HG02870 (cell line): ENCODE data around the gene MX1.

Experiments
- ATAC-seq: cut with Tn5 transposase; IDR thresholded peaks from one replicate; pipeline ENCODE4 v1.9.1; 2021; ENCODE audit warnings: mild to moderate bottlenecking, moderate library complexity; ENCODE audit not compliant: unreplicated experiment

MX1 gene, protein sequence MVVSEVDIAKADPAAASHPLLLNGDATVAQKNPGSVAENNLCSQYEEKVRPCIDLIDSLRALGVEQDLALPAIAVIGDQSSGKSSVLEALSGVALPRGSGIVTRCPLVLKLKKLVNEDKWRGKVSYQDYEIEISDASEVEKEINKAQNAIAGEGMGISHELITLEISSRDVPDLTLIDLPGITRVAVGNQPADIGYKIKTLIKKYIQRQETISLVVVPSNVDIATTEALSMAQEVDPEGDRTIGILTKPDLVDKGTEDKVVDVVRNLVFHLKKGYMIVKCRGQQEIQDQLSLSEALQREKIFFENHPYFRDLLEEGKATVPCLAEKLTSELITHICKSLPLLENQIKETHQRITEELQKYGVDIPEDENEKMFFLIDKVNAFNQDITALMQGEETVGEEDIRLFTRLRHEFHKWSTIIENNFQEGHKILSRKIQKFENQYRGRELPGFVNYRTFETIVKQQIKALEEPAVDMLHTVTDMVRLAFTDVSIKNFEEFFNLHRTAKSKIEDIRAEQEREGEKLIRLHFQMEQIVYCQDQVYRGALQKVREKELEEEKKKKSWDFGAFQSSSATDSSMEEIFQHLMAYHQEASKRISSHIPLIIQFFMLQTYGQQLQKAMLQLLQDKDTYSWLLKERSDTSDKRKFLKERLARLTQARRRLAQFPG

DNA sequence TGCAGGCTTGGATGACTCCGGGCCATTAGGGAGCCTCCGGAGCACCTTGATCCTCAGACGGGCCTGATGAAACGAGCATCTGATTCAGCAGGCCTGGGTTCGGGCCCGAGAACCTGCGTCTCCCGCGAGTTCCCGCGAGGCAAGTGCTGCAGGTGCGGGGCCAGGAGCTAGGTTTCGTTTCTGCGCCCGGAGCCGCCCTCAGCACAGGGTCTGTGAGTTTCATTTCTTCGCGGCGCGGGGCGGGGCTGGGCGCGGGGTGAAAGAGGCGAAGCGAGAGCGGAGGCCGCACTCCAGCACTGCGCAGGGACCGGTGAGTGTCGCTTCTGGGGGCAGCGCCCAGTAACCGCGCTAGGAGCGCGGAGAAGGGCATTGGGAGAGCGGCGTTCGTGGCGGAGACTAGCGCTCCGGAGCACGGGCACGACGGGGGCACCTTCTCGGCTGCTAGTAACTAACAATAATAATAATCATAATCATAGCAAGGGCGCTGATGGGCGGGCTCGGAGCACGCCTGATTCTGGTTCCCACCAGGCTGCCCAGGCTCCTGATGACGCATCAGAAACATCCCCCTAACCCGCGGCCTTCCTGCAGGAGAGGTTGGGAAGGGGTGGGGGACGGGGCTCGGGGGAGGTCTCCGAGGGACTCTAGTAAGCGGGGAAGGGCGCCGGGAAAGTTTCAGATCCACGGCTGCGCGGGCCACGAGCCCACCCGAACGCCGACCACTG lies at the start of gene MX1:
TSS of gene MX1 (plus strand) at position 286 of the 722 bp plus-strand sequence. CDS start 5,832 bp downstream, outside the sequence.
- ATAC-seq, result peak; percentile 87

DNA sequence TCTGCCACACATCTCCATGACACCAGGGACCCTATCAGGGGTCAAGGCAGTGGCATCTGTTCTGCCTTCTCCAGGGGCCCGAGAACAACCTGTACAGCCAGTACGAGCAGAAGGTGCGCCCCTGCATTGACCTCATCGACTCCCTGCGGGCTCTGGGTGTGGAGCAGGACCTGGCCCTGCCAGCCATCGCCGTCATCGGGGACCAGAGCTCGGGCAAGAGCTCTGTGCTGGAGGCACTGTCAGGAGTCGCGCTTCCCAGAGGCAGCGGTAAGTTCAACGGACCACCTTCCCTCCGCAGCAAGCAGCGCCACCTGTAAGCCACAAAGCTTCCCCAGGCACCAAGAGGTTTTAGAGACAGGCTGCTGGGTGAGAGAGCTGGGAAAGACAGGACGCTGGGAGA lies 48.3 kb upstream of the MX1 start:
- ATAC-seq, result no peak

DNA sequence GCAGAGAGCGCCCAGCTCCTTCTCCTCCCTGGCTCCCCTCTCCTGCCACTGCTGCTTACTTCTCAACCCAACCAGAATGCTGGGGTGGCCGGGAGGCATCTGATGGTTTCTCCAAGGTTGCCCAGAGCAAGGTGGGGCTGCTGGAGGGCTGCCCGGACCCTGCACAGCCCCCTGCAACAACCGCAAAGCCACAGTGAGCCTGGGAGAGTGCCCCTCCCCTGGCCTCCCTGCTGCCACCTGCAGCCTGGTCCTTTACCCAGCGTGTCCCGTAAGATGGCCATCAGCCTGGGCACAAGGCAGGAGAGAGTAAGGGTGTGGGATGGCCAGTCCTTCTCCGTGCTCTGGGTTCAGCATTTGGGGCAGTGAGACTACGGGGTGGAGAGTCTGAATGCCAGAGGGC lies 47.2 kb upstream of the MX1 start:
- no peak for ATAC-seq

DNA sequence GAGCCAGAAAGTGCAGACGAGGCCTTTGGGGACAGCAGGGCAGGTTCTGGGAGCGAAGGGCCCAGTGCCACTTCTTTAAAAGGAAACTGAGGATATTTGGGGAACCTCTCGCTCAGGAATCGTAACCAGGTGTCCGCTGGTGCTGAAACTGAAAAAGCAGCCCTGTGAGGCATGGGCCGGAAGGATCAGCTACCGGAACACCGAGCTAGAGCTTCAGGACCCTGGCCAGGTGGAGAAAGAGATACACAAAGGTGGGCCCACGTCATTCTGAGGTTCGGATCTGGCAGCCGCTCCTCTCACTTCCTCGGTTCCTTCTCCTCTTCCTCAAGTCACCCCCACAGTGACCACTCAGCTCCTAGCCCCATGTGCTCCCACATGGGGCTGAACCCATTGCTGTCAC lies 46.1 kb upstream of the MX1 start:
- ATAC-seq, result no peak

DNA sequence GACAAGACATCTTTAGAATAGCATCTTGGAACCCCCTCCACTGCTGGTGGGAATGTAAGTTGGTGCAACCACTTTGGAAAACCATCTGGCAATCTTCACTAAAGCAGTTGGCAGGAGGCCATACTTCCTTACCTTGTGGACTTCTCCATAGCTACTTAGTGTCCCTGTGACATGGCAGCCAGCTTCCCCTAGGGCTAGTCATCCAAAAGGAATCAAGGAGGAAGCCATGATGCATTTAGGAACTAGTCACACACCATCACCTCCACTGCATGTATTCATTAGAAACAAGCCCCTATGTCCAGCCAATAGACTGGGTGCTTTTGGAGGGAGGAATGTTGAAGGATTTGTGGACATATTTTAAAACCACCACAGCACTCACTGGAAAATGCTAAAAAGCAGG lies 44.3 kb upstream of the MX1 start:
- no peak for ATAC-seq

DNA sequence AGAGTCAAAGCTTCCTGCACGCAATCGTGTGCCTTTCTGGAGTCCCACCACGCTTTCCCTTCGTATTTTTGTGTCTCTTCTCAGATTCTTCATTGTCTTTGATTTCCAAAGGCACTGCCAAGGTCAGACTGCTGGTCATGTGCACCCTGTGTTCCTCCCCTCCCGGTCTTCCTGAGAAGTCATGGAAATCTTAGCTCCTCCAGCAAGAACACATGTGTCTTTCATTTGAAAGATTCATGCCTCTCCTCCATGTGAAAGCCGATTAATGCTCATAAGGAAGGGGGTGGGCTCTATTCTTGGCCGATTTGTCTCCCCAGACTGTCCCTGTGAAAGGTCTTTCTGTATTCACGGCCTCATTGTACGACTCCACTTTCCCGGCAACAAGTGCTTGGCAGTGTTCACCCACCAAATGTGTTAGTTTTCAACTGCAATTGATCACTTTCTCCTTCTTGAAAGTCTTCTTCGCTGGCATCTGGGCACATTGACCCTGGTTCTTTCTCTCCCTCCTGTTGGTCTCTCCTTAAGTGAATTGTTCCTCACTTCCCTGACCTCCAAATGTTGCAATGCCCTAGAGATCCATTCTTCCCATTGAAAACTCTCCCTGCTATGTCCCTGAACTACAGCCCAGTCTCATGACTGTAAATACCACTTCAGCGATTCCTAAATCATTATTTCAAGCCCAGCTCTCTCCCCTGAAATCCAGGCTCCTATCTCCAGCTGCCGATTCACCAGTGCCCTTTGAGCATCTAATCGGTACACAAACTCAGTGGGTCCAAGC lies 38.8 kb upstream of the MX1 start:
- ATAC-seq, result no peak

DNA sequence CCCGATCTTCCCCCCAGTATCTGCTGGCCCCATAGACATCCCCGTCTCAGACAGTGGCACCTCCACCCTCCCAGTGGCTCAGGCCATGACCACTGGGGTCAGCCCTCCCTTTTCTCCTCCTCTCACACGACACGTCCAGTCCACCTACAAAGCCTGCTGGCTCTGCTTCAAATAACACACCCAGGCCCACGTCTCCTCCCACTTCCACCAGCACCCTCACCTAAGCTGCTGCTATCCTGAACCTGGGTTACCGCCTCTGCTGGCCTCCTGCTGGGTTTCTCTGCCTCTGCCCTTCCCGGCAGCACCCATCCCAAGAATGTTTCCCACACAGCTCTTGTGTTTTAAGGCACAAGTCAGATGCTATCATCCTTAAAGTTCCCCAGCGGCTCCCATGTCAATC lies 38.2 kb upstream of the MX1 start:
- no peak for ATAC-seq

DNA sequence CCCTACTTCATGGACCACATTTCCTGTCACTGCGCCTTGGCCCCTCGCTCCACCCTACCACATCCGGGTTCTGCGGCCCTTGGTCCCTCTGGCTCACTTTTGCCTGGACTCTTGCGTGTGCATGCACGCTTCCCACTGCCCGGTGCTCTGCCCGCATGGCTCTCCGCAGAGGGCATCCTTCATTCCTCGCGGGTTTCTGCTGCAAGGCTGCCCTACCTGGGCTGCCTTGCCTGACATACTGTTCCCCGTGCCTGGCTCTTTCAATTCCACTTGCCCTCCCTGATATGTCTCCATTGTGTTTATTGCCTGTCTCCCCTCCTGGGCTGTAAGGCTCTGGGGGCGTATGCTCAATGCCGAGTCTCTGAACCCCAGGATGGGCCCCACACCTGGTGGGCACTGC lies 37.8 kb upstream of the MX1 start:
- ATAC-seq, result no peak

DNA sequence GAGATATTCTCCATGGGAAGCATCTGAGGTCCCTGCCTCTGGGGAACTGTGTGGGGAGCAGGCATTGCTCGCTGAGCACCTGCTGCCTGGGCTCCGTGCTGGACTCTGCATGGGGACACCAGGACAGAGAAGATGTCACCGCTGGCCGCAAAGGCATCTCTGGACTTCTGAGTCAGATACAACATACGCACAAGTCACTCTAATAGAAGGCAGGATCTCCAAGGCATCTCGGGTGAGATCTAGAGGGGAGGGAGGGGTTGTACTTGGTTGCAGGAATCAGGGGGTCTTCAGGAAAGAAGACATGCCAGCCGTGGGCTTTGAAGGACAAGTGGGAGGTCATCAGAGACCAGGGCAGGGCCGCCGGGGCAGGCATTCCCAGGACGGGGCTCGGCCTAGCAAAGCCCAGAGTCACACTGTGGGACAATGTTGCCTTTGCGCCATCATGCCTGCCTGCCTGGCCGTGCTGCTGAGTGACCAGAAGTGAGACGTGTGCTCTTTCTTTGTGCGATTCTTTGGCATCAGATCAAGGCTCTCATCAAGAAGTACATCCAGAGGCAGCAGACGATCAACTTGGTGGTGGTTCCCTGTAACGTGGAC lies 35.9 kb upstream of the MX1 start:
- no peak for ATAC-seq

DNA sequence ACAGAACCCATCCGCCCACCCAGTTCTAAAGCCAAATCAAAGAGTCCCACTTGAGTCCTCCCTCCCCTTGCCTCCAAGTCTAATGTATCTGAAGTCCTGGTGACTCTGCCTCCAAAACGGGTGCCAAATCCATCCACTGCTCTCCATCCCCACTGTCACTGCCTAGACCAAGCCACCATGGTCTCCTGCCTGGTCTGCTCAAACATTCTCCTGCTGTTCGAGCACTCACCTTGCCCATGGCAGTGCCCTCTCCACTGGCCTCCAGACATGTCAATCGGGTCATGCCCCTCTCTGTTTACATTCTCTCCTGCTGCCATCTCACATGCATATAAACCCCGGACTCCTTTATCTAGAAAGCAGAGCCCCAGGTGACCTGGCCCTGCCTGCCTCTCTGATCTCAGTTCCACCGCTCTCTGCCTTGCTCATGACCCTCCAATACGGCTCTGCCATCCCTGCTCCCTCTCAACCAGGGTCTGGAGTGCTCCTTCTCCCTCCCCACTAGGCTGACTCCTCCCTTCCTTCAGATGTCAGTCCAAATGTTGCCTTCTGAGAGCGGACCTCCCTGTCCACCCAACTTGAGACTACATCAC lies 32.1 kb upstream of the MX1 start:
- no peak for ATAC-seq

DNA sequence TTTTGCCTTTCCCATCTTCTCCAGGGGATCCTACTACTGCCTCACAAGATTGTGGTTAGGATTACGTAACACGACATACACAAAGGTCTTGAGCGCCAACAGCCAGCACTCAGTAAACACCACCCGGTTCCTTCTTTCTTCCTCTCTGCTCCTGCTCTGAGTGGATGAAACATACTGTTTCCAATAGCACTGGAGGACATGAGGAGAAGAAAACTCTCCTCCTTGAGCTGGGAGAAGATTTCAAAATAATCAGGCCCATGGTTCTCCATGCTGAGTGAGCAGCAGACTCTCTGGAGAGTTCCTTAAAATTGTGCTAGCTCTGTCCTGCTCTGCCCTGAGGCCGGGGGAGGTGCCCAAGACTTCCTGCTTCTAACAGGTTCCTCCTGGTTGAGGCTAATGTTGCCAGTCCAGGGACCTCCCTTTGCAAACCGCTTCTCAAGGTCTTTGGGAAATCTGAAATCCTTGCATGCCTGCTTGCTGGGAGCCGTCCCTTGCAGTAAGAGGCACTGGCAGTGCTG lies 29.4 kb upstream of the MX1 start:
- ATAC-seq, result no peak

DNA sequence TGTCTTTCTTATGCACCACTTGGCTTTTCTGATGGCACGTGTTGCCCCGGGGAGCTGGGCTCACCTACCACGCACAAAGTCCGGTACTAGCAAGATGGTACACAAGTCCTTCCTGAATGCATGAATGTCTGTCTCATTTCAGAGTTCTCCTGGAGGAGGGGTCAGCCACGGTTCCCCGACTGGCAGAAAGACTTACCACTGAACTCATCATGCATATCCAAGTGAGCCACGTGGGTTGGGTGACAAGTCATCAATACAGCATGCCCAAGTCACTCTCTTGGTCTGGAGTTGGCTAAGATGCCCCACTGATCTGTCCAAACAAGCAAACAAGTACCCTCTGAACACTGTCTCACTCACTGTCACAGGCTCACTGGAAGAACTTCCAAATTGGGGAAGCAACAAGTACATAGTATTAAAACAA lies 28.6 kb upstream of the MX1 start:
- no peak for ATAC-seq

DNA sequence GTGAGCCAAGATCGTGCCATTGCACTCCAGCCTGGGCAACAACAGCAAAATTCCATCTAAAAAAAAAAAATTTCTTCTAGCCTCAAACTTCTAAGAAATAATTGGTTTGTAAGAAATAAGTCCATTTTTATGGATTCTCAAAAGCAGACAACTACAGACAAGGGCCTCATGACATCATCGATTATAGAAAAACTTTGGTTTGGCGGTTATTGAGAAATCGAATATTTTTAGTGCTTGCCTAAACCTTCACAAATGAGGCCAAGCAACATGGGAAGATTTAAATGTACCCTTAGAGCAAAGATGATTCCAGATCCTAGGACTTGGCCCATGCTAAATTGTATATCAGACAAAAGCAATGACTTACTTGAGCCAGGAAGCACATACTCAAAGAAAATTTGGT lies 27.8 kb upstream of the MX1 start:
- no peak for ATAC-seq

DNA sequence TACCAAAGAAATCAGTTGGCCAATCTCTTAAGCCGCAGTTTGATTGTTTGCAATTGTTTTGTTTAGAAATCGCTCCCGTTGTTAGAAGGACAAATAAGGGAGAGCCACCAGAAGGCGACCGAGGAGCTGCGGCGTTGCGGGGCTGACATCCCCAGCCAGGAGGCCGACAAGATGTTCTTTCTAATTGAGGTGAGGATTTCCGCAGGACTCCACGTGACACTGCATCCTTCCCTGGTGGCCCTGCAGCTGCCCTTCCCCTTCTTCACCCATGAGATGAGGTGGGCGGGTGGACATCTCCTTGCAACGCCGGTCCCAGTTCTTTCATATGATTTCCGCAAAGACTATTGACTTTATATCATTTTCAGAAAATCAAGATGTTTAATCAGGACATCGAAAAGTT lies 27.2 kb upstream of the MX1 start:
- no peak for ATAC-seq

DNA sequence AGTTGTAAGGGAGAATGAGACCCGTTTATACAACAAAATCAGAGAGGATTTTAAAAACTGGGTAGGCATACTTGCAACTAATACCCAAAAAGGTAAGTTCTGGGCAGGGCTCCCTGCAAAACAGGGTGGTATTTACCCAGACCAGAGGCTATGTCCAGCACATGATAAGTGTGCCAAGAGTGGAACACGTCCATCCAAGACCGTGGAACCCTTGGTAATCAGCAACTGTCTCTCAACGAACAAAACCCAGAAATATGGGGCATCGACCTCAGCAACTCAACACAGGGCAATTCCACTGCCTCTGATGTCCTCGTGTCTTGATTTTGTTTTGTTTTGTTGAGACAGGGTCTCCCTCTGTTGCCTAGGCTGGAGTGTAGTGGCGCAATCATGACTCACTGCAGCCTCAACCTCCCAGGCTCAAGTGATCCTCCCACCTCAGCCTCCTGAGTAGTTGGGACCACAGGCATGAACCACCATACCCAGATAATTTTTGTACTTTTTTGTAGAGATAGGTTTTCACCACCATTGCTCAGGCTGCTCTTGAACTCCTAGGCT lies 26.7 kb upstream of the MX1 start:
- ATAC-seq, result no peak

DNA sequence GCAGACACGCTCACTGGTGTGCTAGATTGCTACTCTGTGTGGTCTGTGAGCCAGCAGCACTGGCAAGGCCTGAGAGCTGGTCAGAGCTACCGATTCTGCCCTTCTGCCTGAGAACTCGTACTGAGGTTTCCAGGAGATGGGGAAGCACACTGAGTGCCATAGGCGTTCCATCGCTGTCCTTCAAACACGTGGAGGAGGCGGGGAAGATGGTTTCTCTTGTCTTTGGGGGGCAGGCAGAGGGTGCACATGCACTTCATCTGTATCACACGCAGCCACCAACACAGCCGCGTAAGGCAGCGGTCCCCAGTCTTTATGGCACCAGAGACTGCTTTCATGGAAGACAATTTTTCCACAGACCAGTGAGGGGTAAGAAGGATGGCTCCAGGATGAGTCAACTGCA lies 23.8 kb upstream of the MX1 start:
- no peak for ATAC-seq

DNA sequence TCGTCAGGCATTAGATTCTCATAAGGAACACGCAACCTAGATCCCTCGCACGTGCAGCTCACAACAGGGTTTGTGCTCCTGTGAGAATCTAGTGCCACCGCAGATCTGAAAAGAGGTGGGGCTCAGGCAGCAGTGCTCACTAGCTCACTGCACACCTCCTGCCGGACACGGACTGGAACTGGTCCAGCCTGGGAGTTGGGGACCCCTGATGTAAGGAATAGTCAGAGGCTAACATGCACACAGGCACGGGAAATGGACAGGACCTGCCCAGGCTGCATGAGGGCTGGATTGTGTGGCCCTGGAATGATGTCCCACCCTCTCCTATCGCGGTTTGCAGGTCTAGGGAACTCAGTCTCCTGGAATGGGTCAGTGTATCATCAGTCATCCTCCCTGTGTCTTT lies 23.2 kb upstream of the MX1 start:
- no peak for ATAC-seq

DNA sequence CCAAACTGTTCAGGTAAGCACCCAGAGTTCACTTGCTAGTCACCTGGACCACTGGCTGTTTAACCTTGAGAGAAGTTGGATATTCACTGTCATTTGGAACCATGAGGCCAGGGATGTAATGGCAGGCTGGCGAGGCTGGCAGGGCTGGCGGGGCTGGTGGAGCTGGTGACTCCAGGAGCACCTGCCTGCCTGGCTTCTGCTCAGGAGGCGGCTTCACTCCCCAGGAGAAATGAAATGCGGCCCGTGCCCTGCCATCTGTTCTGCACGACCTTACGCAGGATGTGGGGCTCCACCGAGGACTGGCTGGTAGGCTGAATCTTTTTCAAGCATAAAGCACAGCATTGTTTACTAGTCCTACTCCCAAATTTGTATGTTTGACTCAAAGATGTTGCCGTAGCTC lies 22.7 kb upstream of the MX1 start:
- ATAC-seq, result no peak

DNA sequence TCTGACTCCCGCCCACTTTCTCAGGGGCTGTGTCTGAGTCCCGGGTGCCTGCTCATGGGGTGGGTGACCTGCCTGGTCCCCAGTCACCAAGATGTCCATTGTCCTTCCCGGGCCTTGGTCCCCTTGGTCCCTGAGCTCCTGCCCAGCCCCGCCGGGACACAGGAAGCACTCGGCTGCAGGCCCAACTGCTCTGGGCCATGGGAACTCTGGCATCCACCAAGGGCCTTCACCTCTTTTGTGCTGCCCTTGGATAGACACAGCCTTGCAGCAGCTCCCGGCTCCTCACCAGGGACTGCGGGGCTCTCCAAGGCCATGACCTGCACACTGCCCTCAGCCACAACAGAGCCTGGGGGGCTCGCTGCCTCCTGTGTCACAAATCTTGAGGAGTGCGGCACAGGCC lies 22.1 kb upstream of the MX1 start:
- no peak for ATAC-seq

DNA sequence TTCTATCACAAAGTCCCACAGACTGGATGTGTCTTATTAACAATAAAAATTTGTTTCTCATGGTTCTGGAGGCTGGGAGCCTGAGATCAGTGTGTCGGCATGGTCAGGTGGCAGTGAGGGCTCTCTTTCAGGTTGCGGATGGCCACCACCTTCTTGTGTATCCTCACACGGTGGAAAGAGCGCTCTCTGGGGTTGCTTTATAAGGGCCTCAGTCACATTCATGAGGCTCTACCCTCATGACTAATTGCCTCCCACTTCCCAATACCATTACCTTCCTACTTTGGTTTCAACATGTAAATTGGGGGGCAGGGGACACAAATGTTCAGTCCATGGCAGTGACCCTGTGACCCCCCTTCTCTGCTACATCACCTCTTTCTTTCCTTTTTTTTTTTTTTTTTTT lies 20.7 kb upstream of the MX1 start:
- ATAC-seq, result no peak
